ENCODE measurements around the gene CGB1. TPM values are rescaled to one million over a fixed set of nuclear protein-coding genes. Genes with fewer than 3 reads are reported as not detected.

CGB1 gene
- total and polyA plus RNA-seq, 10 of the 15 experiments (the other 5 are each of a cell fraction or from before 2014, with no cell fraction given), result not detected

- no peak for DNase-seq (ENCODE audit: low read depth, low spot score)
- Histone ChIP-seq H3K9ac (ENCODE audit: control insufficient read depth, insufficient read depth, low read length) (no peak overlapping the region), H3K4me2 (ENCODE audit: control insufficient read depth, insufficient read depth) (no peak overlapping the region), H3K79me2 (ENCODE audit: control insufficient read depth, insufficient read depth, low read length) (peaks cover 27% of the 10 kb centered on the region), H3K27ac (ENCODE audit: control insufficient read depth, insufficient read depth) (no peak overlapping the region), H3K4me3 (no peak overlapping the region), H3K36me3 (ENCODE audit: control insufficient read depth in 2 of 2, insufficient read depth in 2 of 2, low read length in 1 of 2) (no peaks in the 10 kb centered on the region; a peak in 3 of 4 replicates), H2AFZ (ENCODE audit: control insufficient read depth, low read depth, low read length) (no peak overlapping the region), H3K27me3 (replicated peaks in 1 of 2; ENCODE audit: control insufficient read depth in 2 of 2, insufficient read depth in 2 of 2, low read length in 1 of 2) (no peaks in the 10 kb centered on the region), H3K4me1 (ENCODE audit: control insufficient read depth, insufficient read depth, low read length) (no peaks in the 10 kb centered on the region), H3K9me3 (replicated peaks; ENCODE audit: control insufficient read depth, insufficient read depth, low read length) (no peaks in the 10 kb centered on the region), H4K20me1 (ENCODE audit: control insufficient read depth, insufficient read depth) (no peaks in the 10 kb centered on the region)
- ChIA-PET RAD21 (ENCODE audit: unreplicated experiment) (no interaction called here), CTCF (interaction anchor here (1.0 to 3.1 kb wide), 8 partner anchors 10 to 210 kb away, joined by 3 to 16 read pairs (median 4); partner anchors contain the start of gene BAX), POLR2A (interaction anchor here (0.5 to 0.6 kb wide), 3 partner anchors 12 to 813 kb away, joined by 4 to 7 read pairs (median 4); no protein-coding TSS in a partner anchor), SMC1A (ENCODE audit: uncharacterized antibody, unreplicated experiment) (interaction anchor here (1.1 to 1.5 kb wide), 2 partner anchors 201 to 210 kb away, joined by 3 to 4 read pairs; no protein-coding TSS in a partner anchor)
- no TSS peak for BruUV-seq (replicated peaks)
- TF ChIP-seq DPF2 (IDR thresholded peaks at IDR 0.05), result no peak
- TF ChIP-seq RAD21 (IDR thresholded peaks at IDR 0.05; ENCODE audit: insufficient read depth, low read depth, low read length), result peak; percentile 33; the same call in 1 of the 2 replicates
- TF ChIP-seq CTCF (IDR thresholded peaks at IDR 0.05 in 2 of 3, conservative IDR thresholded peaks at IDR 0.05 in 1 of 3; ENCODE audit: control insufficient read depth in 2 of 3, extremely low read depth in 1 of 3, insufficient read depth in 1 of 3, low read depth in 3 of 3, low read length in 3 of 3), result peak; percentile 44 to 62 (median 56)
- in situ Hi-C loops (cut with MboI), result no loop called here
- 61% methylated on average over 5 of the region's 5 CpGs for WGBS (ENCODE audit: insufficient coverage, insufficient replicate concordance, low lambda C conversion rate, missing lambda C conversion rate)
- no peak for FAIRE-seq
- no peak for ATAC-seq
- intact Hi-C loops (cut with micrococcal nuclease; ENCODE audit: unreplicated experiment), result no loop called here
These were observed 38.7 kb downstream of the CGB1 start for GRCh38 chr19:48997972-48998371.

DNA sequence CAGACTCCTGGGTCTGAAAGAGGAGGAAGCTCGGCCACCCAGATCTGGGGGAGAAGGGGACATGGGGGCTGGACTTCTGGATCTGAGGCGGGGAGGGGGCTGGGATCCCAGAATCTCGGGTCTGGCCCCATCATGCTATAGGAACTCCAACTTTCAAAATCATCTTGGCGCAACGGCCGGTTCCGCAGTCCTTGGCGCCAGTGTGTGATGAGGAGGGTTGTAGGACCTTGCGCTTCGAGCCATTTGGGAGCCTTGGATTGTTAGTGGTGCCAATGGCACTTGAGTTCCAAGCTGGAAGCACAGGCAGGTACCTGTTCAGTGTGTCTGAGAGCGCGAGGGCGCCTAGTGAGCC lies 42.7 kb downstream of the CGB1 start:
- Histone ChIP-seq H3K4me3 (peak overlapping the region; percentile 74), H3K4me1 (ENCODE audit: control insufficient read depth, insufficient read depth, low read length) (peaks cover 3% of the 10 kb centered on the region), H3K9ac (ENCODE audit: control insufficient read depth, insufficient read depth, low read length) (peak overlapping the region; percentile 90), H2AFZ (ENCODE audit: control insufficient read depth, low read depth, low read length) (peak overlapping the region; percentile 86), H3K27me3 (replicated peaks in 1 of 2; ENCODE audit: control insufficient read depth in 2 of 2, insufficient read depth in 2 of 2, low read length in 1 of 2) (no peaks in the 10 kb centered on the region), H3K27ac (ENCODE audit: control insufficient read depth, insufficient read depth) (peak overlapping the region; percentile 73), H4K20me1 (ENCODE audit: control insufficient read depth, insufficient read depth) (no peaks in the 10 kb centered on the region), H3K79me2 (ENCODE audit: control insufficient read depth, insufficient read depth, low read length) (peaks cover 53% of the 10 kb centered on the region), H3K9me3 (replicated peaks; ENCODE audit: control insufficient read depth, insufficient read depth, low read length) (no peaks in the 10 kb centered on the region), H3K4me2 (ENCODE audit: control insufficient read depth, insufficient read depth) (peak overlapping the region; percentile 46), H3K36me3 (ENCODE audit: control insufficient read depth in 2 of 2, insufficient read depth in 2 of 2, low read length in 1 of 2) (peaks cover 0 to 2% of the 10 kb centered on the region in 2 experiments; a peak in 3 of 4 replicates)
- TSS peak; percentile 78 for BruUV-seq (replicated peaks)
- ATAC-seq, result no peak
- RAD21 ChIA-PET (ENCODE audit: unreplicated experiment), result interaction anchor here (1.0 to 2.4 kb wide), 18 partner anchors 15 to 646 kb away, joined by 3 to 17 read pairs (median 6); partner anchors contain the start of genes BCAT2, CGB2, FTL and HSD17B14
- in situ Hi-C loops (cut with MboI), result no loop called here
- 2% methylated on average over 12 of the region's 13 CpGs for whole genome bisulfite sequencing (ENCODE audit: insufficient coverage, insufficient replicate concordance, low lambda C conversion rate, missing lambda C conversion rate)
- no peak for TF ChIP-seq RB1 (IDR thresholded peaks at IDR 0.05; ENCODE audit: borderline replicate concordance)
- TF ChIP-seq POLR2A (IDR thresholded peaks at IDR 0.05; ENCODE audit: low read depth, low read length), result no peak
- no peak for TF ChIP-seq NBN (IDR thresholded peaks at IDR 0.05)
- TF ChIP-seq MLLT1 (IDR thresholded peaks at IDR 0.05), result no peak
- TF ChIP-seq WRNIP1 (IDR thresholded peaks at IDR 0.05; ENCODE audit: borderline replicate concordance, low read depth, low read length), result 0 out of 2 replicates have a peak, but pooled peaks have one; percentile 21
- no peak for TF ChIP-seq HDAC2 (IDR thresholded peaks at IDR 0.05)
- TF ChIP-seq, protein P1, sequence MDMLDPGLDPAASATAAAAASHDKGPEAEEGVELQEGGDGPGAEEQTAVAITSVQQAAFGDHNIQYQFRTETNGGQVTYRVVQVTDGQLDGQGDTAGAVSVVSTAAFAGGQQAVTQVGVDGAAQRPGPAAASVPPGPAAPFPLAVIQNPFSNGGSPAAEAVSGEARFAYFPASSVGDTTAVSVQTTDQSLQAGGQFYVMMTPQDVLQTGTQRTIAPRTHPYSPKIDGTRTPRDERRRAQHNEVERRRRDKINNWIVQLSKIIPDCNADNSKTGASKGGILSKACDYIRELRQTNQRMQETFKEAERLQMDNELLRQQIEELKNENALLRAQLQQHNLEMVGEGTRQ (IDR thresholded peaks at IDR 0.05; ENCODE audit: borderline replicate concordance, low read depth, low read length), result no peak
- TF ChIP-seq PAX8 (IDR thresholded peaks at IDR 0.05), result no peak
- CTCF ChIA-PET, result interaction anchor here (0.8 to 4.0 kb wide), 29 partner anchors 8 to 372 kb away, joined by 3 to 55 read pairs (median 6); partner anchors contain the start of genes CA11, CGB2, HSD17B14 and LHB
- no peak for DNase-seq (ENCODE audit: low read depth, low spot score)
- FAIRE-seq, result no peak
- POLR2A ChIA-PET, result interaction anchor here (0.5 to 3.6 kb wide), 23 partner anchors 11 to 1467 kb away, joined by 3 to 41 read pairs (median 4); partner anchors contain the start of genes BAX, CD37, FTL and PPP1R15A
- SMC1A ChIA-PET (ENCODE audit: uncharacterized antibody, unreplicated experiment), result interaction anchor here (0.7 to 1.9 kb wide), 10 partner anchors 14 to 348 kb away, joined by 3 to 11 read pairs (median 5); partner anchors contain the start of genes CA11 and FTL
- intact Hi-C loops (cut with micrococcal nuclease; ENCODE audit: unreplicated experiment), result no loop called here
